Gastroesophageal sphincter (tissue), 3 donors: ENCODE results near the gene NFAM1.

Experiments used
- CTCF ChIP-seq, 4 experiments: fragments of 200-600 bp in 2 of 4; fragments of 450-650 bp in 2 of 4; sonication (generic) in 1 of 4; IDR thresholded peaks; one replicate each; pipeline ENCODE4 v1.5.1; 2017 to 2019; ENCODE audit warnings: antibody characterized with exemption in 4 of 4, mild to moderate bottlenecking in 2 of 4, moderate library complexity in 2 of 4
- EP300 ChIP-seq: sonication (generic); formaldehyde crosslinking; IDR thresholded peaks from one replicate; pipeline ENCODE4 v1.6.1; 2017; ENCODE audit warnings: antibody characterized with exemption, mild to moderate bottlenecking
- POLR2A ChIP-seq, 2 donors: fragments of 450-650 bp; IDR thresholded peaks; one replicate each; pipeline ENCODE4 v1.6.1; 2017; ENCODE audit warnings: antibody characterized with exemption in 2 of 2, mild to moderate bottlenecking in 2 of 2, moderate library complexity in 1 of 2

GRCh38 chr22:42470366-42471082, 38.3 kb upstream of the NFAM1 start:
- no peak for TF ChIP-seq CTCF (IDR thresholded peaks at IDR 0.05)
- TF ChIP-seq EP300, result no peak
- no peak for TF ChIP-seq POLR2A (IDR thresholded peaks at IDR 0.05)
